Gastrocnemius medialis (tissue), 4 donors: Measurements from ENCODE around the gene GRM4. TPM values are rescaled to one million over a fixed set of nuclear protein-coding genes. Genes with fewer than 3 reads are reported as not detected.

Experiments used
- ATAC-seq, 2 donors: fragments of 150-250 bp; one replicate each; pipeline ENCODE4 v1.9.1; 2016
- DNase-seq, 2 donors: peaks; one replicate each; pipeline ENCODE4 v3.0.0-alpha.2; 2019
- H3K27ac ChIP-seq, 4 donors: fragments of 200-600 bp; sonication (generic); 1 replicate in 1 of 4; 2 replicates in 3 of 4; pipeline ENCODE4 v1.5.1; 2016 to 2018; ENCODE audit warnings: mild to moderate bottlenecking in 2 of 4, moderate library complexity in 1 of 4
- H3K27me3 ChIP-seq, 3 donors: fragments of 200-600 bp; sonication (generic) in 2 of 3; 1 replicate in 1 of 3; 2 replicates in 2 of 3; pipeline versions ENCODE4 v1.5.1 to v1.6.0; 2016 to 2019; ENCODE audit warnings: mild to moderate bottlenecking in 1 of 3, moderate library complexity in 1 of 3
- H3K36me3 ChIP-seq, 2 donors: fragments of 200-600 bp; sonication (generic) in 1 of 2; one replicate each; pipeline ENCODE4 v1.5.1; 2017 to 2018
- H3K4me1 ChIP-seq, 2 donors: fragments of 200-600 bp; sonication (generic) in 1 of 2; one replicate each; pipeline ENCODE4 v1.5.1; 2016 to 2017; ENCODE audit warnings: mild to moderate bottlenecking in 2 of 2
- H3K4me3 ChIP-seq, 4 donors: fragments of 200-600 bp; sonication (generic) in 3 of 4; 1 replicate in 1 of 4; 2 replicates in 3 of 4; pipeline ENCODE4 v1.5.1; 2016 to 2019; ENCODE audit warnings: mild to moderate bottlenecking in 2 of 4
- H3K9me3 ChIP-seq, 3 donors: fragments of 200-600 bp; sonication (generic) in 2 of 3; 1 replicate in 1 of 3; 2 replicates in 2 of 3; pipeline ENCODE4 v1.5.1; 2016 to 2019
- CTCF ChIP-seq, 5 experiments: fragments of 450-650 bp in 3 of 5; fragments of 200-600 bp in 2 of 5; sonication (generic) in 2 of 5; IDR thresholded peaks in 4 of 5; conservative IDR thresholded peaks in 1 of 5; 1 replicate in 4 of 5; 2 replicates in 1 of 5; pipeline ENCODE4 v1.5.1; 2016 to 2019; ENCODE audit warnings: antibody characterized with exemption in 5 of 5, mild to moderate bottlenecking in 3 of 5, moderate library complexity in 3 of 5
- POLR2A ChIP-seq, 2 donors: fragments of 450-650 bp; IDR thresholded peaks; one replicate each; pipeline ENCODE4 v1.6.1; 2017; ENCODE audit warnings: antibody characterized with exemption in 2 of 2, mild to moderate bottlenecking in 2 of 2, moderate library complexity in 2 of 2
- in situ Hi-C, 4 donors: fragments of 200-750 bp; cut with MboI; loops; one replicate each; pipeline versions ENCODE4 v1.15.0 to v1.8.0; 2017; ENCODE audit warnings: low sequenced_read_pairs in 4 of 4
- intact Hi-C: fragments of 100-400 bp; cut with DNase I; formaldehyde crosslinking; loops from one replicate; pipeline ENCODE4 v1.15.1; 2023; ENCODE audit warnings: low total_unique reads
- total RNA-seq, 4 donors: library from RNA; depleted of rRNA; stranded (reverse); fragments of >200 nt; gene quantifications; one replicate each; pipeline versions ENCODE4 v1.1.0 to v1.2.3, GENCODE V29; 2016

GRM4 gene
- total RNA-seq, 4 donors from 2014 or later = 0.03 TPM; not detected in 3

DNA sequence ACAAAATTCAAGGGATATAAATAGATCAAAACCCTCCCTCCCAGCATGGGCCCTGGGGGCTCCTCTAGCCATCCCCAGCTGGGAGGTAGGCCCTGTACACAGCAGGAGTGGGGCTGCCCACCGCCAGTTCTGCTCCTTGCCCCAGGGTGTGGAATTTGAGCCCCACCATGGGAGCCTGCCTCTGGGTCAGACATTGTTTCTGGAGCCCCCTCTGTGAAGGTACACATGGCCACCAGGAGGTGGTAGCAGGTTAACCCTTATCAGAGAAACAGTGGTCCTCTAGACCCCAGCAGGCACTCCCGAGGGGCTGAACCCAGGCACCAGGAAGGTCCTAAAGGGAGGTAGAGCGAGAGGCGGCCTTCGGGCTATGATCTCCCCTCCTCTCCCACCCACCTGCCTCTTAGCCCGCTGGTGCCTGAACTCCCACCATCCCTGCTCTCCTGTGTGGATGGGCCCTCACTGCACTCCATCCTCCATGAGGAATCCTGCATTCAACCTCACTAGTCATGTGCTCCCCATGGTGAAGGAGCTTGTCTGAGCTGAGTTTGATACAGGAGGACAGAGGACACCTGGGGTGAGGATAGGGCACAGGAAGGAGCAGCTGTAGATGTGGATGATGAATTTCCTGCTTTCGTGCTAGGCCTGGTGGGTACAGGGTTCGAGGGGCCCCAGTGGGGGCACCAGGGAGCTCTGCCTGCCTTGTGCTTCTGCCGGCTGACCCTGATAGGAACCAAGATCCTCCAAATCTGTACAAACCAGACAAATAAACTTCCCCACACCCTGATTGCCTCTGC lies 114.9 kb downstream of the GRM4 start:
- Histone ChIP-seq H3K27ac (no peak overlapping the region), H3K36me3 (no peaks in the 10 kb centered on the region), H3K4me3 (no peak overlapping the region), H3K27me3 (no peaks in the 10 kb centered on the region), H3K9me3 (no peaks in the 10 kb centered on the region), H3K4me1 (no peaks in the 10 kb centered on the region)
- intact Hi-C loops (no loop called here), in situ Hi-C loops (no loop called here)
- TF ChIP-seq POLR2A (IDR thresholded peaks at IDR 0.05) (no peak), CTCF (IDR thresholded peaks at IDR 0.05 in 4 of 5, conservative IDR thresholded peaks at IDR 0.05 in 1 of 5) (no peak)
- no peak for ATAC-seq
- DNase-seq = no peak

DNA sequence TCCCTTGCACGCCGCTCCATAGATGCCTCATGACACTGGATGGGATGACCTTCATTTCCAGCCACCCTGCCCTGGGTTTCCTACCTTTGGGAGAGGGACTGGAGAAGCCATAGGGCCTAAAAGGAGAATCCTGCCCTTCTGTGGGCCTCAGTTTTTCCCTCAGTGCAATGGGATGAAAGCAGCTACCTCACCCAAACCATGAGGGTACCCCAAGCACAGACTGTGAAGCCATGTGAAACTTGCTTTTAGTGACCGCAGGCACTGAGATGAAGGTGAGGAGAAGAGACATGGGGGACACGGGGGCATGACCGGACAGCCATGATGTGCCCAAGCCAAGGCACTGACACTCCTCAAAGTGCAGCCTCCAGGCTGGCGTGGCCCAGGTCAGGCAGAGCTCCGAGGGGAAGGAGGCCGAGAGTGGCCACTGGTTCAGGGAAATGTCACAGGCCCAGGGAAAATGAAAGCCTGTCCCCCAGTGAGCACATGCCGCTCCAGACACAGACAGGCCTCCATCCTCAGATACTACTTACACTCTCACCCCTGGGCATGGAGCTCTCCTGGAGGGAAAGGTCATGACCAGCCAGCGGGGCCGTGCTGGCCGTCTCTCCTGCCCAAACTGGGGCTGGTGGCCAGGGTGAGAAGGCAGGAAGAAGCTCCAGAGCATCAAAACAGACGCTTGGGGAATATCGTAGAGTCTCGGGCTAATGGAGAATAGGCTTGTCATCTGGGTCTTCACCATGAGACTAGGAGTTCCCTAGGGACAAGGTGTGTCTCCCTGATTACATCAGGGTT lies 116.2 kb downstream of the GRM4 start:
- TF ChIP-seq CTCF (IDR thresholded peaks at IDR 0.05 in 4 of 5, conservative IDR thresholded peaks at IDR 0.05 in 1 of 5) (no peak), POLR2A (IDR thresholded peaks at IDR 0.05) (no peak)
- intact Hi-C loops (no loop called here), in situ Hi-C loops (loop anchor here in 2 of 4 donors (10.0 kb wide), 1 partner anchor 255 kb away; no protein-coding TSS in a partner anchor)
- no peak overlapping the region for H3K27ac ChIP-seq
- no peaks in the 10 kb centered on the region for H3K27me3 ChIP-seq
- ATAC-seq (no peak), DNase-seq (no peak)
- no peaks in the 10 kb centered on the region for H3K9me3 ChIP-seq
- no peak overlapping the region for H3K4me3 ChIP-seq
- H3K36me3 ChIP-seq = no peaks in the 10 kb centered on the region
- no peaks in the 10 kb centered on the region for H3K4me1 ChIP-seq

DNA sequence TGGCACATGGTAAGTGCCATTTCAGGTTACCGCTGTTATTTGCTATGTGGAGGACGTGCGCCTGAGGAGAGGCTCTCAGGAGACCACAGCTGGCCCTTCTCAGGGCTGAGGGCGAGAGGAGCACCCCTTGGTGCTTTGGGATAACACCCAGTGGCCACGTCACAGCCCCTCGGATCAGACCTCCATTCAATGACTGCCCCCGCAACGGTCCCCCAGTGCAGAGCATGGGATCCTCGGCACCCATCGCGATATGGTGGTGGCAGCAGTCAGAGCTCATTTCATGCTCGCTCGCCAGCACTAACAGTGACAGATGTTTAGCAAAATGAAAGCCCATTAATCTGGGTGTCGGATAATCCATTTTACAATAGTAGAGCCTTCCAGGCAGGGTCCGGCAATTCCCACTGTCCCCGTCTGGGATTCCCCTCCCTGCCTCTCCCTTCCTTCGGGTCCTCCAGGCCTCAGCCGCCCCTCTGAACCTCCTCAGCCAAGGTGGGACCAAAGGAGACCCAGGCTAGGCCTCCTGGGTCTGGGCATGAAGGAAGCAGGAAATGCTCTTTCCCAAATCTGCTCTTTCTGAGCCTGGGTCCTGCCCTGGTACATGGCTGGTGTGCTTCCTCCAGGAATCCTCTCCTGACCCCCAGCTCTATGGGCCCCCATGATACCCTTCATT lies 117.1 kb downstream of the GRM4 start:
- no peaks in the 10 kb centered on the region for H3K4me1 ChIP-seq
- no peak for DNase-seq
- H3K27me3 ChIP-seq = no peaks in the 10 kb centered on the region
- no peak overlapping the region for H3K27ac ChIP-seq
- H3K9me3 ChIP-seq = no peaks in the 10 kb centered on the region
- intact Hi-C loops = no loop called here
- H3K4me3 ChIP-seq = no peak overlapping the region
- in situ Hi-C loops = loop anchor here in 2 of 4 donors (10.0 kb wide), 1 partner anchor 254 kb away; no protein-coding TSS in a partner anchor
- ATAC-seq = no peak
- TF ChIP-seq POLR2A (IDR thresholded peaks at IDR 0.05) (no peak), CTCF (IDR thresholded peaks at IDR 0.05 in 4 of 5, conservative IDR thresholded peaks at IDR 0.05 in 1 of 5) (no peak)
- H3K36me3 ChIP-seq = no peaks in the 10 kb centered on the region

DNA sequence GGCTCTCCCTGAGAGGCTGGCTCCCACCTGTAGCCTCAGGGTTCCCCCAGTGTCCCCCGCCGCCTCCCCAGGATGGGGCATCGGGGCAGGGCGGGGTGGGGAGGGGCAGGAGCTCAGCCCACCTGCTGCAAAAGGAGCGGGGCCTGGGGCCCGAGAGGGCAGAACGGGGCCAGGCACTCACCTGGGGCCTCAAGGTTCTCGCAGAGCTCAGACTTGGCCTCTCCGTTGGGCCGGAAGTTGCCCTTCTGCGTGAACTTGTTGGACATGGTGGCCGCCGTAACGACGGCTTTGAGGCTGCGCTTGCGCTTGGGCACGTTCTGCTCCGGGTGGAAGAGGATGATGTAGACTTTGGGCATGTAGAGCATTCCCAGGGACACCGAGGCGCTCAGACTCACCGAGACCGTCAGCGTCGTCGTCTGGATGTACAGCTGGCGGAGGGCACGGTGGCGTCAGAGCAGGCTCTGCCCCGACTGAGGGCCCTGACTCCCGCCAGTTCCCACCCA lies 117.9 kb downstream of the GRM4 start:
- Histone ChIP-seq H3K36me3 (no peaks in the 10 kb centered on the region), H3K27me3 (no peaks in the 10 kb centered on the region), H3K27ac (no peak overlapping the region), H3K4me1 (no peaks in the 10 kb centered on the region), H3K4me3 (no peak overlapping the region), H3K9me3 (no peaks in the 10 kb centered on the region)
- no peak for DNase-seq
- intact Hi-C loops (loop anchor here (1.0 kb wide), 1 partner anchor 257 kb away; no protein-coding TSS in a partner anchor), in situ Hi-C loops (loop anchor here in 2 of 4 donors (10.0 kb wide), 1 partner anchor 253 kb away; no protein-coding TSS in a partner anchor)
- TF ChIP-seq POLR2A (IDR thresholded peaks at IDR 0.05) (no peak), CTCF (IDR thresholded peaks at IDR 0.05 in 4 of 5, conservative IDR thresholded peaks at IDR 0.05 in 1 of 5) (no peak)
- ATAC-seq = no peak
